ENCODE data around the gene UFD1.

The UFD1 gene

GRCh38 chr22:19515654-19516377 is 36.8 kb upstream of the UFD1 start:
- H3K27me3 ChIP-seq (ENCODE audit: insufficient read depth, low read length), result no peaks in the 10 kb centered on the region
- H3K79me2 ChIP-seq (ENCODE audit: control insufficient read depth, insufficient read depth, low read length, unreplicated experiment), result no peaks in the 10 kb centered on the region
- H3K27ac ChIP-seq (ENCODE audit: low read depth, low read length), result no peak overlapping the region
- no peak overlapping the region for H2AFZ ChIP-seq (ENCODE audit: low read length, unreplicated experiment)
- no peak overlapping the region for H3K4me3 ChIP-seq (ENCODE audit: low read depth, low read length)
- H3K4me1 ChIP-seq (ENCODE audit: control insufficient read depth, insufficient read depth, low read length, unreplicated experiment), result peaks cover 3% of the 10 kb centered on the region
- 0 out of 2 replicates have a peak, but pooled peaks cover 8% of the 10 kb centered on the region for H3K36me3 ChIP-seq (ENCODE audit: insufficient read depth, low read length)

GRCh38 chr22:19514831-19515565 is 36.0 kb upstream of the UFD1 start:
- Histone ChIP-seq H2AFZ (ENCODE audit: low read length, unreplicated experiment) (no peak overlapping the region), H3K4me3 (ENCODE audit: low read depth, low read length) (no peak overlapping the region), H3K79me2 (ENCODE audit: control insufficient read depth, insufficient read depth, low read length, unreplicated experiment) (no peaks in the 10 kb centered on the region), H3K36me3 (ENCODE audit: insufficient read depth, low read length) (0 out of 2 replicates have a peak, but pooled peaks cover 8% of the 10 kb centered on the region), H3K4me1 (ENCODE audit: control insufficient read depth, insufficient read depth, low read length, unreplicated experiment) (peaks cover 3% of the 10 kb centered on the region), H3K27ac (ENCODE audit: low read depth, low read length) (no peak overlapping the region), H3K27me3 (ENCODE audit: insufficient read depth, low read length) (no peaks in the 10 kb centered on the region)

GRCh38 chr22:19513823-19514222 is 34.8 kb upstream of the UFD1 start:
- H3K36me3 ChIP-seq (ENCODE audit: insufficient read depth, low read length), result 0 out of 2 replicates have a peak, but pooled peaks cover 8% of the 10 kb centered on the region
- H2AFZ ChIP-seq (ENCODE audit: low read length, unreplicated experiment), result no peak overlapping the region
- no peak overlapping the region for H3K4me3 ChIP-seq (ENCODE audit: low read depth, low read length)
- H3K27me3 ChIP-seq (ENCODE audit: insufficient read depth, low read length), result no peaks in the 10 kb centered on the region
- H3K79me2 ChIP-seq (ENCODE audit: control insufficient read depth, insufficient read depth, low read length, unreplicated experiment), result no peaks in the 10 kb centered on the region
- H3K4me1 ChIP-seq (ENCODE audit: control insufficient read depth, insufficient read depth, low read length, unreplicated experiment), result peaks cover 3% of the 10 kb centered on the region
- no peak overlapping the region for H3K27ac ChIP-seq (ENCODE audit: low read depth, low read length)

DNA sequence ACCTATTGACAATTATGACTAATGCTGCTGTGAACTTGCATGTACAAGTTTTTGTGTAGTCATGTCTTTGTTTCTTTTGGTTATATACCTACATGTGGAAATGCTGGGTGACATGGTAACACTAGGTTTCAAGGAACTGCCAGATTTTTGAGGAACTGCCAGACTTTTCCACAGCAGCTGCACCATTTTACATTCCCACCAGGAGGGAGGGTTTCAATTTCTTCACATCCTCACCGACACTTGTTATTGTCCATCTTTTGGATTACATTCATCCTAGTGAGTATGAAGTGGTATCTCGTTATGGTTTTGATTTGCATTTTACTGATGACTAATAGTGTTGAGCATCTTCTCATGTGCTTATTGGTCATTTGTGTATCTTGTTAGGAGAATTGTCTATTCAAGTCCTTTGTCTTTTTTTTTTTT is 31.9 kb upstream of the UFD1 start:
- Histone ChIP-seq H3K79me2 (ENCODE audit: control insufficient read depth, insufficient read depth, low read length, unreplicated experiment) (no peaks in the 10 kb centered on the region), H3K4me1 (ENCODE audit: control insufficient read depth, insufficient read depth, low read length, unreplicated experiment) (peaks cover 3% of the 10 kb centered on the region), H3K27ac (ENCODE audit: low read depth, low read length) (no peak overlapping the region), H3K36me3 (ENCODE audit: insufficient read depth, low read length) (0 out of 2 replicates have a peak, but pooled peaks cover 8% of the 10 kb centered on the region), H2AFZ (ENCODE audit: low read length, unreplicated experiment) (no peak overlapping the region), H3K4me3 (ENCODE audit: low read depth, low read length) (no peak overlapping the region), H3K27me3 (ENCODE audit: insufficient read depth, low read length) (no peaks in the 10 kb centered on the region)

DNA sequence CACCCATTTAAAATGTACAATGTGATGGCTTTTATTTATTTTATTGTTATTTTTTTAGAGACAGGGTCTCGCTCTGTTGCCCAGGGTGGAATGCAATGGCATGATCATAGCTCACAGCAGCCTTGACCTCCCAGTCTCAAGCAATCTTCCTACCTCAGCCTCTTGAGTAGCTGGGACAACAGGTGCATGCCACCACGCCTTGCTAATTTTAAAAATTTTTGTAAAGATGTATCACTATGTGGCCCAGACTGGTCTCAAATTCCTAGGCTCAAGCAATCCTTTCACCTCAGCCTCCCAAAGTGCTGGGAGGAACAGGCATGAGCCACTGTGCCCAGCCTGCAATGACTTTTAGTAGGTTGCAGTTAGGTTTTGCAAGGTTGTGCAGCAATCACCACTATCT is 30.9 kb upstream of the UFD1 start:
- H3K27me3 ChIP-seq (ENCODE audit: insufficient read depth, low read length), result no peaks in the 10 kb centered on the region
- 0 out of 2 replicates have a peak, but pooled peaks cover 5% of the 10 kb centered on the region for H3K36me3 ChIP-seq (ENCODE audit: insufficient read depth, low read length)
- H2AFZ ChIP-seq (ENCODE audit: low read length, unreplicated experiment), result no peak overlapping the region
- peaks cover 1% of the 10 kb centered on the region for H3K4me1 ChIP-seq (ENCODE audit: control insufficient read depth, insufficient read depth, low read length, unreplicated experiment)
- H3K79me2 ChIP-seq (ENCODE audit: control insufficient read depth, insufficient read depth, low read length, unreplicated experiment), result no peaks in the 10 kb centered on the region
- H3K4me3 ChIP-seq (ENCODE audit: low read depth, low read length), result no peak overlapping the region
- H3K27ac ChIP-seq (ENCODE audit: low read depth, low read length), result no peak overlapping the region

DNA sequence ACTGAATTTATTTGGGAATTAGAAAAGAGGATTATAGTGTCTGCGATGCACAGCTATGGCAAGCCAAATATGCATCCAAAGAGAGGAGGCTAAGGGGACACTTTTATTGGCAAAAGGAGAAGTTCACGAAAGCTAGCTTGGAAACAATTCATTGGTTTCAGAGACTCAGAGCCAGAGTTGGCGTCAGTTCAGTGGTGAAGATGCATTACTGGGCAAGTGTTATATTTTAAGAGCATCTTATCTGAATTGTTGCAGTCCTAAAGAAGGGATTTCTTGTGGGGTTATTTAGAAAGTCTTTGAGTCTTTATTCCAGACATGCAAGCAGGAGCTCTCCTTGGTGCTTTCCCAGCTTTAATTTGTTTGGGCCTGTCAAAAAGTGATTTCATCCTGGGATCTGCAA is 30.2 kb upstream of the UFD1 start:
- Histone ChIP-seq H2AFZ (ENCODE audit: low read length, unreplicated experiment) (no peak overlapping the region), H3K36me3 (ENCODE audit: insufficient read depth, low read length) (0 out of 2 replicates have a peak, but pooled peaks cover 5% of the 10 kb centered on the region), H3K27ac (ENCODE audit: low read depth, low read length) (no peak overlapping the region)

GRCh38 chr22:19508024-19508776 is 29.2 kb upstream of the UFD1 start:
- Histone ChIP-seq H2AFZ (ENCODE audit: low read length, unreplicated experiment) (no peak overlapping the region), H3K4me3 (ENCODE audit: low read depth, low read length) (no peak overlapping the region), H3K27me3 (ENCODE audit: insufficient read depth, low read length) (no peaks in the 10 kb centered on the region), H3K36me3 (ENCODE audit: insufficient read depth, low read length) (no peaks in the 10 kb centered on the region), H3K79me2 (ENCODE audit: control insufficient read depth, insufficient read depth, low read length, unreplicated experiment) (no peaks in the 10 kb centered on the region), H3K4me1 (ENCODE audit: control insufficient read depth, insufficient read depth, low read length, unreplicated experiment) (no peaks in the 10 kb centered on the region), H3K27ac (ENCODE audit: low read depth, low read length) (no peak overlapping the region)

More for the DNA sequence above, 30.2 kb upstream of the UFD1 start:
- Histone ChIP-seq H3K4me1 (ENCODE audit: control insufficient read depth, insufficient read depth, low read length, unreplicated experiment) (no peaks in the 10 kb centered on the region), H3K4me3 (ENCODE audit: low read depth, low read length) (no peak overlapping the region), H3K27me3 (ENCODE audit: insufficient read depth, low read length) (no peaks in the 10 kb centered on the region), H3K79me2 (ENCODE audit: control insufficient read depth, insufficient read depth, low read length, unreplicated experiment) (no peaks in the 10 kb centered on the region)

DNA sequence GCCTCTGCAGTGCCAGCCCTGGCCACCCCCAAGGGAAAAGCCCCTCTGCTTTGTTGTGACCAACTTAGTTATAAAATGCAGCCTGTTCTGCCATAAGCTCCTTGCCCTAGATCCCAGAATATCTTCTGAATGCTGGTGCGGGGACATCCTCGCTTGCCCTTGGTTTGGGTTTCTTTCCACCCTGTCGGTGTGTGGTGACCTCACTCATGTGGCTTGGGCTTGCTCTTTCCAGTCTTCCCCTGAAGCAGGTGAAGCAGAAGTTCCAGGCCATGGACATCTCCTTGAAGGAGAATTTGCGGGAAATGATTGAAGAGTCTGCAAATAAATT is 28.5 kb upstream of the UFD1 start:
- Histone ChIP-seq H3K27me3 (ENCODE audit: insufficient read depth, low read length) (no peaks in the 10 kb centered on the region), H2AFZ (ENCODE audit: low read length, unreplicated experiment) (no peak overlapping the region), H3K4me1 (ENCODE audit: control insufficient read depth, insufficient read depth, low read length, unreplicated experiment) (no peaks in the 10 kb centered on the region), H3K4me3 (ENCODE audit: low read depth, low read length) (no peak overlapping the region), H3K27ac (ENCODE audit: low read depth, low read length) (no peak overlapping the region), H3K79me2 (ENCODE audit: control insufficient read depth, insufficient read depth, low read length, unreplicated experiment) (no peaks in the 10 kb centered on the region), H3K36me3 (ENCODE audit: insufficient read depth, low read length) (no peaks in the 10 kb centered on the region)

DNA sequence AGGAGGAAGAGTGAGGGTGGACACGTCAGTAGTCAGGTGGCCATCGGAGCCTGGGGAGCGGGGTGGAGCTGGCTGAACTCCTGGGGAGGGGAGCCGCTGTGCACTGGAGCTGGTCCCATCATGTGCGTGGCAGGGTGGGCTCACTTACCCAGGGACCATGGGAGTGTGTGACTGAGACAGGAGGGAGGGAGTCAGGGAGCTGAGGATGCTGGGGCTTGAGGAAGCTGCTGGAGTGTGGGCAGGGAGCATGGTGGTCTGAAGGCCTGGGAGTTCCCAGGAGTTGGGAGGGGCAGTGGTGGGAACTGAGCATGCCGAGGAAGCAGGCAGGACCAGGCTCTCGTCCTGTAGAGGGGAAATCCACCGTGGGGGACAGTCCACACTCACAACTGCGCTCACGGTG is 27.2 kb upstream of the UFD1 start:
- H3K79me2 ChIP-seq (ENCODE audit: control insufficient read depth, insufficient read depth, low read length, unreplicated experiment), result no peaks in the 10 kb centered on the region
- H3K27ac ChIP-seq (ENCODE audit: low read depth, low read length), result no peak overlapping the region
- no peak overlapping the region for H2AFZ ChIP-seq (ENCODE audit: low read length, unreplicated experiment)
- H3K4me1 ChIP-seq (ENCODE audit: control insufficient read depth, insufficient read depth, low read length, unreplicated experiment), result no peaks in the 10 kb centered on the region
- H3K27me3 ChIP-seq (ENCODE audit: insufficient read depth, low read length), result no peaks in the 10 kb centered on the region
- no peaks in the 10 kb centered on the region for H3K36me3 ChIP-seq (ENCODE audit: insufficient read depth, low read length)
- no peak overlapping the region for H3K4me3 ChIP-seq (ENCODE audit: low read depth, low read length)

GRCh38 chr22:19505735-19506126 is 26.7 kb upstream of the UFD1 start:
- Histone ChIP-seq H3K27ac (ENCODE audit: low read depth, low read length) (no peak overlapping the region), H3K79me2 (ENCODE audit: control insufficient read depth, insufficient read depth, low read length, unreplicated experiment) (no peaks in the 10 kb centered on the region), H3K27me3 (ENCODE audit: insufficient read depth, low read length) (no peaks in the 10 kb centered on the region), H3K4me1 (ENCODE audit: control insufficient read depth, insufficient read depth, low read length, unreplicated experiment) (no peaks in the 10 kb centered on the region), H2AFZ (ENCODE audit: low read length, unreplicated experiment) (no peak overlapping the region), H3K4me3 (ENCODE audit: low read depth, low read length) (no peak overlapping the region), H3K36me3 (ENCODE audit: insufficient read depth, low read length) (no peaks in the 10 kb centered on the region)
